Right renal pelvis (tissue), 4 donors: ENCODE data around the gene MRPL2. TPM values are rescaled to one million over a fixed set of nuclear protein-coding genes. Genes with fewer than 3 reads are reported as not detected.

Experiments used
- DNase-seq, 4 donors: peaks; one replicate each; pipeline ENCODE4 v3.0.0-alpha.2; 2013; ENCODE audit warnings: low read depth in 4 of 4, low spot score in 3 of 4, missing footprints in 1 of 4
- polyA plus RNA-seq, 4 donors: library from polyadenylated mRNA; unstranded; fragments of 120-200 nt; gene quantifications; one replicate each; pipeline ENCODE4 v1.2.1, GENCODE V29; 2013; ENCODE audit not compliant: insufficient read length in 4 of 4

Gene MRPL2
- polyA plus RNA-seq, 4 donors, result 60.4 to 71.6 (median 62.7) TPM

DNA sequence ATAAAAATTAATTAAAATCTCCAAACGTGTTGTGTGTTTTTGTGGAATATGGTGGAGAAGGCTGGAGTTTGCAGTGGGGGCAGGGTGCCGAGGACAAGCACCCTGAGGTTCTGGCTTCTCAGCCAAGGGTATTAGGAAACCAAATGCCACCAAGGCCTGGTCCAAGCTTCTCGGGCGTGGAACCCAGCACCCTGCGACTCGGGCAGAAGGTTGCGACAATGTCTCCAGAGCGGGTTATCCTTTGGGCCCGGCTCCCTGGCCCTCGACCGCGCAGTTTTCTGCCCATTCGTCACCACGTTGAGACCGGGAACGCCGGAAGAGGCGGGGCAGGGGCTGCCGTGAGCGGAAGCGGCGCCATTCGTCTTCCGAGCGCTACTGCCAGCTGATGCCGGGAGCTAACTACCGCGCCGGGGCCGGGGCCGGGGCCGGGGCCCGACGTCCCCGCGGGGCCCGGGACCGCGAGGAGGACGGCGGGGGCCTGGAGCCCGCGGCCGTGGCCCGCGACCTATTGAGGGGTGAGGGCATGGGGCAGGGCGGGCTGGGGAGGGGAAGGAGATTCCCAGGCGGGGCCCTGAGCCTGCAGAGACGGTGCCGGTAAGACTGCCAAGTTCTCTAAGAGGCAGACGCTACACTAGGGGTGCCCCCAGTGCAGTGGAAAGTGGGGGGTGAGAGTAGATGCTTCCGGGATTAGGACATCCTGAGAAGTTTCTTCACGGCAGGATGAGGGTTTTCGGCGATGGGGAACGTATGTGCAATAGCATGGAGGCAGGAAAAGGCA lies 37.8 kb downstream of the MRPL2 start, which contains the start of gene RRP36:
RRP36 (plus strand) TSS at position 354 of the 778 bp plus-strand sequence; CDS start at position 386, 32 bp downstream.
- peak in 3 of 4 donors; percentile 48 to 53 (median 51) for DNase-seq

DNA sequence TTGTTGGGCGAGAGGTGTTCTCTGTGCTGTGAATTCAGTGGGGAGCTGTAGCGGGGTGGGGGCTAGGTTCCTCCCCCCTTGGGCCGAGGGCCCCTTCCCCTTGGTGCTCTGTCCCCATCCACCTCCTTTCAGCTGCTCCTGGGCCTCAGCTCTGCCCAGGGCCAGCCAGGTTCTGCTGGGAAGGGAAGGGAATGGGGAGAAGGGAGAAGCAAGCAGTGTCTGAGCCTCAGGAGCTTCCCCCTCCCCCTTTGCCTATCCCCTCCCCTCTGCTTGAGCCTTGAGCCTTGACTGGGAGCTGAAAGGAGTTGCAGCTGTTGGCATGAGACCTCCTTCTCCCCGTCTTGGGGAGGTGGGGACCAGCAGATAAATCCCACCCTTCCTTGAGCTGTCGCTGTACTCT lies 38.4 kb downstream of the MRPL2 start:
- DNase-seq, result no peak

DNA sequence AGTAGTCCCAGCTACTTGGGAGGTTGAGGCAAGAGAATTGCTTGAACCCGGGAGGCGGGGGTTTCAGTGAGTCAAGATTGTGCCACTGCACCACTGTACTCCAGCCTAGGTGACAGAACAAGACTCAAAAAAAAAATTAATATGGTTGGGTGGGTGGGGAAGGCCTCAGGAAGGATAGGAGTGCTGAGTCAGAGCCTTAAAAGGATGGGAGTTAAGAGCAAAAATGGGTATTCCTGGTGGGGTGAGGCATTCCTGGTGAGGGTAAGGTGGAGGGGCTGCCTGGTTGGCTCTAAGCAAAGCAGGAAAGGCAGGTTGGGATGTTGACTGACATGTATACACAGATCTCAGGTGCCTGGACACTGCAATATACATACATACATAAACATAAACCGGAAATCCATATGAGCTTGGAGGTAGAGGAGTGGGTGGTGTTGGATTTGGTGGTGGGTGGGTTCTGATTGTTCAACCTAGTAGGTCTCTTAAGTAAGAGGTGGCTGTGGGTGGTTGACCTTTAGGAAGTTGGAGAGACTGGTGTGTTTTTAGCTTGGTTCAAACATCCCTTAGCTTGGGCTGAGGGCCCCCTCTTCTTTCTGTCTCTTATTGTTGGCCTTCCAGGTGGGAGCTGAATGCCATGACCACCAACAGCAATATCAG lies 39.1 kb downstream of the MRPL2 start:
- no peak for DNase-seq

DNA sequence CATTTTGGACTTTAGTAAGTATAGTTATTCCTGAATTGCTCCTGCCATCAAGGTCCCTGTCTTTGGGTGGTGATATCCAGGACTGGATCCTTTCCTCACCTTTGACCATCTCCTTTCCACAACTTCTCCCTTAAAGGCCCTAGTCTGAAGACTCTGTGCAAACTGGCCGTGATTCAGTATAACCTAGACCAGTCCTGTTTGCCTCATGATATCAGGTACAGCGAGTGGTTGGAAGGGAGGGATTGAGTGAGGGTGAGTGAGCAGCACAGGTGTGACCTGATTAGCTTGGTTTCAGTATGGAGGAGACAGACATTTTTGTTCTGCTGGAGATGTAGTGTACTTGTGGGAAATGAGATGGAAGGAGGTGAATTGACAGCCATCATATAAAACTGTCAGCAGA lies 40.1 kb downstream of the MRPL2 start:
- DNase-seq, result no peak

DNA sequence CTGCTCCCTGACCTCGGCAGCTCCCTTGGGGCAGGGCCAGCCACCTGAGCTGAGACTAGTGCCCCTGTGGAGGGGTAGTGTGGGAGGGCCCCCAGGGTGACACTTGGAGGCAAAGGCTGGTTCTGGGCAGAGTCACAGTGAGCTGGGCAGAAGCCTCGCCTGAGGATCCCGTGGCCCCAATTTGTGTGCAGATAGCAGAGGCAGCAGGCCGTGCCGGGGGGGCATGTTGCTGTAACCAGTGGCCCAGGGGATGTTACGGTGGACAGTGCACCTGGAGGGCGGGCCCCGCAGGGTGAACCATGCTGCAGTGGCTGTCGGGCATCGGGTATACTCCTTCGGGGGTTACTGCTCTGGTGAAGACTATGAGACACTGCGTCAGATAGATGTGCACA lies 42.3 kb downstream of the MRPL2 start:
- no peak for DNase-seq

DNA sequence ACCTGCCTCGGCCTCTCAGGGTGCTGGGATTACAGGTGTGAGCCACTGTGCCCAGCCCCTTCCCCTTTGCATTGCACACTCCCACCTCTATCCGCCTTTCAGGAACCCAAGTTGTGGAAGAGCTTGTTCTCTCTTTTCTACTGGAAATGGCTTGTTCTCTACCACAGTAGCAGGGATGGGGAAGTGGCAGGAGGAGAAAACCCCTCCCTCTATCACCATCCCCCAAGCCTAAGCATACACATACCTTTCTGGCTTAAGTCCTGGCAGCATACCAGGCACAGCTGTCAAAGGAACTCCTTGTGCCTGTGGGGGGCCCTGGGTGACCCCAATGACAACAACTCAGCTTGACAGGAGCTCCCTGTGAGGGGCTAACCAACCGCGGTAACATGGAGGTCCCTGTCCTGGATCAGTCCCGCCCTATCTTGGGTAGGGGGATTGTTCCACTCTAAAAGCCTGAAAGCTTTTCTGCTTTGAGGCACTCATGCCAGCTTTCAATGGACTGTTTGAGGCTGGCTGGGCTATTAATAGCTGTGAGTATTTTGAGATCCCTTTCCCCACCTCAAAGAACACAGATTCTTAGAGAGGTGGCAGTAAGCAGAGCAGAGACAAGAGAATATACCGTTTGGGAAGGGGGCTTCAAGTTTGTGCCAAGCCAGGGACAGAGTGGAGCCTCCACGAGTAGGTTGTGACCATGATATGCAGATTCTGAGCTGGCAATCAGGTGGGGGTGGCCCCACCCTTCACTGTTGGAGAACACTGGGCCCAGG lies 42.9 kb downstream of the MRPL2 start:
- no peak for DNase-seq

DNA sequence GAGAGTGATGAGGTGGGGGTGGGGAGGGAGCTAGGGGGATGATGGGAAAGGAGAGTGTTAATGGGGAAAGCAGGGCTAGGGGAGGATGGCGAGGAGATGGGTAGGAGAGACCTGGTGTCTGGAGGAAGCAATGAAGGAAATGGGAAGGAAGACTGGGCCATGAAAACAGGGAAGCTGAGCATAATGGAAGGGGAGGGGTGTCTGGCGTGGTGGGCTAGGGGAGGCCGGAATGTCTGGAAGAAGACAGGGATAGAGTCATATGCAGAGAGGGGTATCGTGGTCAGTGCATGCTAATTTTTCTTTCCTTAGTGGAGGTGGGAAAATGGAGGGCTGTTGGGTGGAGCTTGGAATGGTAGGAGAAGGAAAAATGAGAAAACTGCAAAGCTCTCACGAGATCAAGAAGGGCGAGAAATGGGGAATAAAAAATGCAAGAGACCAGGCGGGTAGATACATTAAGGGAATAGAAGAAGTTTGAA lies 44.8 kb downstream of the MRPL2 start:
- no peak for DNase-seq

DNA sequence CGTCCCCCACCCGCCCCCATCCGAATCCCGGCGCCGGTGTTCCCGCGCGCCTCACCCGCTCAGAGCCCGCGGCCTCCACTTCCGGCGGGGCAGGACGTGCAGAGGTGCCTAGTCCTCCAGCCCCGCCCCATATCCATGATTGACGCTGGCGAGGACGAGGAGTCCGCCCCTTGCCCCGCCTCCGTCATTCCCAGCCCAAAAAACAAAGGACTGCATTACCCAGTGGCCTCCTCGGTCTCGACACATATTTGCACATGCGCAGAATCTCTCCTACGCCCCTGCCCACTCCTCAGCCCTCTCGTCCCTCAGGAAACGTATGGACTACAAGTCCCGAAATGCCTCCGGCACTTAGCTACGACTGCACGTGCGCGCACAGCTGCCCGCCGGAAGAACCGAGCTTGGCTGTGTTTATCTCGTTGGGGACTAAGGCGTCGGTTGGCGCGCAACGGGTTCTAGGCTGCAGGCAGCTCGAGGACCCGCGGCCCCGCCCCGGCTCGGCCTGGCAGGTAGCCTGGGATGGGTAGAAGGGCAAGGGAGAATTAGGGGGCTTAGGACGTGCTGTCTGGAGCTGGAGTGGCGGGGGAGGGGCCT lies 45.3 kb downstream of the MRPL2 start, which contains the start of the genes KLHDC3 and MEA1:
KLHDC3 (plus strand) TSS at position 407 of the 591 bp plus-strand sequence. CDS start 2,944 bp downstream, outside the sequence.
MEA1 (minus strand) TSS at position 104 of the 591 bp plus-strand sequence. CDS start 133 bp downstream, outside the sequence.
- DNase-seq, result peak; percentile 94 to 100 (median 99)

DNA sequence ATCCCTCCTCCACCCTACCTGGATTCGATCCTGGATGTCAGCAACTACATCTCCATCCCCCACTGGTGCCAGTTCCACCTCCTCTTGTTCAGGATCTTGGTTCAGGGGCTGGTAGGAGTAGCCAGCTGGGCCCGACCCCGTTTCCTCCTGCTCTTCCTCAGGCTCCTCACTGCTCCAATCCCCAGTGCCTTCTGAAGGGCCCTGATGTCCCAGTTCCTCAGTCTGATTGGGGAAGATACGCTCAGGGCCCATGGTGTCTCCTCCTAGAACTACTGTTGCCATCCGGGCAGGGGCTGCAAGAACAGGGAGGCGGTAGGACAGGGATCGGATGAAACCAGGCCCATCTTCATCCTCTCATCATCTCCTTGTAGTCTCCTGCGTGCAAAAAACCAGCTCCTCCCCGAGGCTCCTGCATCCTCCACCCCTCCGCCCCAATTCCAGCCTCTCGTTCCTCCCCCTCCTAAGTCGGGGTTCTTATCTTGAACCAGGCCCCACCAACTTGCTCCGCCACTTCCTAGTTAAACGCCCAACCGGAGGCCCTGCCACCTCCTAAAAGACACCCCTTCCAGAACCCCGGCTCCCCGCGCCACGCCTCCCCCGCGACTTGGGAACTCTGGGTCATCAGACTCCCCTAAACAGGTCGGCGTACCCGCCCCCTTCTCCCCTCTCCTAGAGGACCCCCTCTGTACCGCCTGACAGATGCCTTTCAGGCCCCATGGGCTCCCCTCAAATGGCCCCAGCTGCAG lies 46.0 kb downstream of the MRPL2 start:
- no peak for DNase-seq

DNA sequence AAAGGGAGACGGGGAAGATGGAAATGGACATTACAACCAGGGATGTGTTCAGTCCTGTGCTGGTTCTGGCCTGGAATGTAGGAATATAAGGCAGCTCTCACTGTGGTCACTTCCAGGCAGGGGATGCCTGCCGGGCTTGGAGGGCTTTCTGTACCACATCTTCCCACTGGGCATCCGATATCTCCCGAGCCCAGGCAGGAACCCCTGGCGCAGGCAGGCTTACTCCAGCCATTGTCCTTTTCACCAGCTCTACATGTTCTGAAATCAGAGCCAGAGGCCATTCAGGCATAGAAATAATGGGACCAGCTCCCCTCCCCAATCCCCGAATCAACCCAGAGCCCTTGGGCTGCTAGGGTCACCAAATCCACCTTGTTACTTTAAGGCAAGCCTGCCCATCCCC lies 46.9 kb downstream of the MRPL2 start:
- no peak for DNase-seq

DNA sequence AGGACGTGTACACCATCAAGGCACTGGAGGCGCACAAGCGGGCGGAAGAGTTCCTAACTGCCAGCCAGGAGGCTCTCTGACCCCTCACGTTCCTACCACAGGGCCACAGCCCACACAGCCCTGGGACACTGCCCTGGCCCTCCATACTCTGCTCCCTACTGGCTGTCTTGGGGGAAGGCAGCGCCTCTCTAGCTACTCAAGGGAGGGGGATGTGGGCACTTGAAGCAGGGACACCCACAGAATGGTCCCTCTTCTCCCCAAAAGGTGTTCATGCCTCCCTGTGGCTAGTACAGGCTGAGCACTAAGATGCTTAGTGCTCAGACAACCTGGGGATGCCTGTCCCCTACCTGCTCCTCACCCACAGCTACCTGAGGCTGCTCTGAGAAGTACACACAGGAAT lies 48.0 kb downstream of the MRPL2 start:
- DNase-seq, result no peak

DNA sequence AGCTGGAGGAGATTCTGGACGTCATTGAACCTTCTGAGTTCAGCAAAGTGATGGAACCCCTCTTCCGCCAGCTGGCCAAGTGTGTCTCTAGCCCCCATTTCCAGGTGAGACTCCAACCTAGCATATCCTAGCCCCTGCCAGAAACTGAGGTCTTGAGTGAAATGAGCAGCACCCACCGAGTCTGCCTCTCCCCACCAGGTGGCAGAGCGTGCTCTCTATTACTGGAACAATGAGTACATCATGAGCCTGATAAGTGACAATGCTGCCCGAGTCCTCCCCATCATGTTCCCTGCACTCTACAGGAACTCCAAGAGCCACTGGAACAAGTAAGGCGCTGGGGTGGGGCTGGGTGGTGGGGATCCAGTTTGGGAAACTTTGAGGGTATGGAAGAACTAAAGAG lies 50.1 kb downstream of the MRPL2 start:
- DNase-seq, result no peak

DNA sequence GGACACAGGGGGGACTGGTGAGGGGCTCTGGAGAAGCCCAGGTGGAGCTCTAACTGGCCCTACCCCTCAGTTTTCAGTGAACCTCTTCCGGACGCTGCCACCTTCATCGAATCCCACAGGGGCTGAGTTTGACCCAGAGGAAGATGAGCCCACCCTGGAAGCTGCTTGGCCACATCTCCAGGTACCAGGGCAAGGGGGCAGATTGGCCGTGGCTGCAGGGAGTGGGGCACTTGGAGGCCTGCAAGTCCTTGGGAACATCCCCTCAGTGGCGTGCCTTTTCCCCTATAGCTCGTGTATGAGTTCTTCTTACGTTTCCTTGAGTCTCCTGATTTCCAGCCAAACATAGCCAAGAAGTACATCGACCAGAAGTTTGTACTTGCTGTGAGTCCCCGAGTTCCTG lies 52.1 kb downstream of the MRPL2 start:
- no peak for DNase-seq

DNA sequence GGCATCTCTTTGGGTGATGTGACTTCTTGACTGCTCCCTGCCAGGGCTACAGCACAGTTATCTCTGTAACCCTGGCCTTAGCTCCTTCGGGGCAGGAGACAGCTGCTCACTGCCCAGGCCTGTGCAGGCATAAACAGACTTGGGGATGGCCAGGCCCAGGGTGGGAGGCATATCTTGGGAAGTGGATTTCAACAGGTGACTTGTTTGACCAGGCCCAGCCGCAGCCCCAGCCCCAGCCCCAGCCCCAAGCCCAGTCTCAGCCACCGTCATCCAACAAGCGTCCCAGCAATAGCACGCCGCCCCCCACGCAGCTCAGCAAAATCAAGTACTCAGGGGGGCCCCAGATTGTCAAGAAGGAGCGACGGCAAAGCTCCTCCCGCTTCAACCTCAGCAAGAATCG lies 53.0 kb downstream of the MRPL2 start:
- no peak for DNase-seq

DNA sequence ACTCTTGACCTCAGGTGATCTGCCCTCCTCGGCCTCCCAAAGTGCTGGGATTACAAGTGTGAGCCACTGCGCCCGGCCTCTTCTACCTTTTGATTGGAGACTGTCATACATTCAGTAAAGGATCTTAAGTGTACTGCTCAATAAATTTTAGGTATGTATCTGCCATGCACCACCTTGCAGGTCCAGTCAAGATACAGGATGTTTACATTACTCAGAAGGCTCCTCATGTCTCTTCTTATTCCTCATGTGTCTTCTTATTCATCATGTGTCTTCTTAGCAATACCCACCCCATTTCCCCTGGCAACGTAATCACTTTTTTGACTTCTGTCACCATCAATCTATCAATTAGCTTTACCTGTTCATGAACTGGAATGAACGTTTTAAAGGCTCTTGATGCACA lies 53.4 kb downstream of the MRPL2 start:
- no peak for DNase-seq

Other genes with a start within 250 kb of the MRPL2 start
- gene RPL7L1, start 179.8 kb downstream of the MRPL2 start, polyA plus RNA-seq, result 100 to 1,000 TPM; 104 to 119 (median 111) TPM
- under 1 TPM in 3 of 4 donors, not detected in 1; 0.15 to 0.36 (median 0.30) TPM for gene PTCRA, start 143.4 kb downstream of the MRPL2 start, polyA plus RNA-seq
- 10 to 100 TPM; 54.2 to 65.9 (median 61.5) TPM for gene CNPY3, start 130.0 kb downstream of the MRPL2 start, polyA plus RNA-seq
- 1 to 10 TPM in 2 of 4 donors, under 1 TPM in 2; 0.72 to 1.1 (median 0.95) TPM for gene GNMT, start 98.7 kb downstream of the MRPL2 start, polyA plus RNA-seq
- 10 to 100 TPM; 20.5 to 24.5 (median 22.4) TPM for gene PEX6, start 80.3 kb downstream of the MRPL2 start, polyA plus RNA-seq
- 10 to 100 TPM; 63.3 to 70.8 (median 66.6) TPM for gene PPP2R5D, start 74.9 kb downstream of the MRPL2 start, polyA plus RNA-seq
- 10 to 100 TPM; 86.6 to 99.6 (median 89.4) TPM for gene MEA1, start 45.5 kb downstream of the MRPL2 start, polyA plus RNA-seq
- gene KLHDC3, start 45.2 kb downstream of the MRPL2 start, polyA plus RNA-seq, result 100 to 1,000 TPM in 2 of 4 donors, 10 to 100 TPM in 2; 98.2 to 109 (median 99.7) TPM
- 10 to 100 TPM; 56.2 to 59.8 (median 59.4) TPM for gene RRP36, start 37.8 kb downstream of the MRPL2 start, polyA plus RNA-seq
- gene CUL7, start 5.6 kb downstream of the MRPL2 start, polyA plus RNA-seq, result 10 to 100 TPM; 49.4 to 56.9 (median 50.7) TPM
- 10 to 100 TPM; 46.2 to 60.0 (median 53.8) TPM for gene KLC4, start 197 bp upstream of the MRPL2 start, polyA plus RNA-seq
- 100 to 1,000 TPM; 234 to 249 (median 244) TPM for gene PTK7, start 16.9 kb upstream of the MRPL2 start, polyA plus RNA-seq
- 10 to 100 TPM; 31.3 to 33.1 (median 31.5) TPM for gene SRF, start 111.8 kb upstream of the MRPL2 start, polyA plus RNA-seq
- 10 to 100 TPM; 29.7 to 35.3 (median 32.5) TPM for gene CUL9, start 122.8 kb upstream of the MRPL2 start, polyA plus RNA-seq
- gene DNPH1, start 170.0 kb upstream of the MRPL2 start, polyA plus RNA-seq, result 100 to 1,000 TPM in 1 of 4 donors, 10 to 100 TPM in 3; 52.9 to 104 (median 59.9) TPM
- under 1 TPM; 0.25 to 0.39 (median 0.28) TPM for gene TTBK1, start 184.0 kb upstream of the MRPL2 start, polyA plus RNA-seq
- 1 to 10 TPM in 1 of 4 donors, under 1 TPM in 3; 0.24 to 2.5 (median 0.86) TPM for gene SLC22A7, start 238.8 kb upstream of the MRPL2 start, polyA plus RNA-seq
- gene CRIP3, start 249.4 kb upstream of the MRPL2 start, polyA plus RNA-seq, result 1 to 10 TPM; 2.2 to 3.9 (median 3.7) TPM